ENCODE data around the gene ARMC7.

DNA sequence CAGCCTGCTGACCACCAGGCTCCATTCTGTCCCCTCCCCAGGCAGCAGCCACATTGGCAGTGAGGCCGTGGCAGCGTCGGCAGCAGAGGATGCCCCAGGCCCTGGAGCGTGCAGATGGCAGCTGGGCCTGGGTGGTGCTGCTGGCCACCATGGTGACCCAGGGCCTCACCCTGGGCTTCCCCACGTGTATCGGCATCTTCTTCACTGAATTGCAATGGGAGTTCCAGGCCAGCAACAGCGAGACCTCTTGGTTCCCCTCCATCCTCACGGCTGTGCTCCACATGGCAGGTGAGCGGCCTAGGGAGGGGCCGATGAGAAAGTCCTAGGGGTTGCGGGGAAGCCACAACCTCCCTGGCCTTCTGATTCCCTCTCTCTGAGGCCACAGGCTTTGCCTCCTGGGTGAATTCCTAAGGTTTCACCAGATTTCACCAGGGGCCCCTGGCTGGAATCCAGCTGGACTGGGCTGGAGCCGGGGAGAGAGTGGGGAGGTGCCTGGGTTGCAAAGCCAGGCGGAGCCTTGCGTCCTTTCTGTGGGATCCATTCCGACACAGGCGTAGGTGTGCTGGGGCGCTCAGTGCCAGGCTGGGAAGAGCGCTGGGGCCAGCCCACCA, 16.1 kb upstream of the ARMC7 start:
- TF ChIP-seq, protein P1, sequence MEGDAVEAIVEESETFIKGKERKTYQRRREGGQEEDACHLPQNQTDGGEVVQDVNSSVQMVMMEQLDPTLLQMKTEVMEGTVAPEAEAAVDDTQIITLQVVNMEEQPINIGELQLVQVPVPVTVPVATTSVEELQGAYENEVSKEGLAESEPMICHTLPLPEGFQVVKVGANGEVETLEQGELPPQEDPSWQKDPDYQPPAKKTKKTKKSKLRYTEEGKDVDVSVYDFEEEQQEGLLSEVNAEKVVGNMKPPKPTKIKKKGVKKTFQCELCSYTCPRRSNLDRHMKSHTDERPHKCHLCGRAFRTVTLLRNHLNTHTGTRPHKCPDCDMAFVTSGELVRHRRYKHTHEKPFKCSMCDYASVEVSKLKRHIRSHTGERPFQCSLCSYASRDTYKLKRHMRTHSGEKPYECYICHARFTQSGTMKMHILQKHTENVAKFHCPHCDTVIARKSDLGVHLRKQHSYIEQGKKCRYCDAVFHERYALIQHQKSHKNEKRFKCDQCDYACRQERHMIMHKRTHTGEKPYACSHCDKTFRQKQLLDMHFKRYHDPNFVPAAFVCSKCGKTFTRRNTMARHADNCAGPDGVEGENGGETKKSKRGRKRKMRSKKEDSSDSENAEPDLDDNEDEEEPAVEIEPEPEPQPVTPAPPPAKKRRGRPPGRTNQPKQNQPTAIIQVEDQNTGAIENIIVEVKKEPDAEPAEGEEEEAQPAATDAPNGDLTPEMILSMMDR (IDR thresholded peaks at IDR 0.05) = no peak
- TF ChIP-seq POLR2A (IDR thresholded peaks at IDR 0.05) = no peak
